ENCODE results near the gene EPAS1. TPM values are rescaled to one million over a fixed set of nuclear protein-coding genes. Genes with fewer than 3 reads are reported as not detected.
A peak's percentile ranks its signal among the peaks of the same experiment; 100 is the strongest.

Gene EPAS1
- total and polyA plus RNA-seq, 4 donors, result 26.2 to 193 (median 61.1) TPM

DNA sequence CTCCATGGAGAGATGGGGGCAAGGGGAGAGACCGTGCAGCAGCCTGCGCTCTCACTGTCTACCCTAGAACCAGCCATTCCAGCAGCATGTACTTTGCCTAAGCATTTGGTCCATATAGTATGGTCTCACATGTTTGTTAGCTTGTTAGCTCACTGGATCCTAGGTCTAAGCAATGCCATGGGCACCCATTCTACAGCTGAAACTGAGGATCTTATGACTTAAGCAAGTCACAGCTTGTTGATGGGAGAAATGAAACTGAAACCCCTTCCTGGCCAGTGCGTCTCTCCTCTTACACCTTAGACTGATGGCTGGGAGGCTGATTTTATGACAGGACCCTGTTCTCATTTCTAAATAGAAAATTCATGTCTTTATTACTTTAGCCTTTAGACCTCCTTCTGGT lies 90.1 kb downstream of the EPAS1 start:
- Histone ChIP-seq H3K27me3 (ENCODE audit: control insufficient read depth in 4 of 4, insufficient read depth in 4 of 4, low read length in 3 of 4) (no peaks in the 10 kb centered on the region), H3K4me1 (ENCODE audit: control insufficient read depth in 4 of 4, insufficient read depth in 4 of 4, low read length in 3 of 4) (peaks cover 0 to 3% (median 0%) of the 10 kb centered on the region in 4 donors), H3K9ac (ENCODE audit: low read depth in 1 of 2, low read length in 2 of 2) (no peak overlapping the region), H3K9me3 (ENCODE audit: control insufficient read depth in 4 of 4, low read length in 3 of 4) (no peaks in the 10 kb centered on the region), H3K36me3 (ENCODE audit: control insufficient read depth in 4 of 4, insufficient read depth in 3 of 4, low read depth in 1 of 4, low read length in 3 of 4) (peaks cover 14 to 52% (median 46%) of the 10 kb centered on the region in 4 donors), H3K27ac (ENCODE audit: low read depth in 1 of 2, low read length in 2 of 2) (peak overlapping the region in 1 of 2 donors; percentile 19), H3K4me3 (ENCODE audit: low read depth in 1 of 3, low read length in 3 of 3) (no peak overlapping the region)
- WGBS, result 81% methylated on average over 3 of the region's 3 CpGs
- DNase-seq (ENCODE audit: low spot score), result no peak
- TF ChIP-seq SP1 (IDR thresholded peaks at IDR 0.05) (no peak), FOXA2 (IDR thresholded peaks at IDR 0.05) (no peak), FOXA1 (IDR thresholded peaks at IDR 0.05) (no peak), TAF1 (conservative IDR thresholded peaks at IDR 0.05) (no peak), HNF4G (IDR thresholded peaks at IDR 0.05) (no peak)
- TF ChIP-seq, protein P1, sequence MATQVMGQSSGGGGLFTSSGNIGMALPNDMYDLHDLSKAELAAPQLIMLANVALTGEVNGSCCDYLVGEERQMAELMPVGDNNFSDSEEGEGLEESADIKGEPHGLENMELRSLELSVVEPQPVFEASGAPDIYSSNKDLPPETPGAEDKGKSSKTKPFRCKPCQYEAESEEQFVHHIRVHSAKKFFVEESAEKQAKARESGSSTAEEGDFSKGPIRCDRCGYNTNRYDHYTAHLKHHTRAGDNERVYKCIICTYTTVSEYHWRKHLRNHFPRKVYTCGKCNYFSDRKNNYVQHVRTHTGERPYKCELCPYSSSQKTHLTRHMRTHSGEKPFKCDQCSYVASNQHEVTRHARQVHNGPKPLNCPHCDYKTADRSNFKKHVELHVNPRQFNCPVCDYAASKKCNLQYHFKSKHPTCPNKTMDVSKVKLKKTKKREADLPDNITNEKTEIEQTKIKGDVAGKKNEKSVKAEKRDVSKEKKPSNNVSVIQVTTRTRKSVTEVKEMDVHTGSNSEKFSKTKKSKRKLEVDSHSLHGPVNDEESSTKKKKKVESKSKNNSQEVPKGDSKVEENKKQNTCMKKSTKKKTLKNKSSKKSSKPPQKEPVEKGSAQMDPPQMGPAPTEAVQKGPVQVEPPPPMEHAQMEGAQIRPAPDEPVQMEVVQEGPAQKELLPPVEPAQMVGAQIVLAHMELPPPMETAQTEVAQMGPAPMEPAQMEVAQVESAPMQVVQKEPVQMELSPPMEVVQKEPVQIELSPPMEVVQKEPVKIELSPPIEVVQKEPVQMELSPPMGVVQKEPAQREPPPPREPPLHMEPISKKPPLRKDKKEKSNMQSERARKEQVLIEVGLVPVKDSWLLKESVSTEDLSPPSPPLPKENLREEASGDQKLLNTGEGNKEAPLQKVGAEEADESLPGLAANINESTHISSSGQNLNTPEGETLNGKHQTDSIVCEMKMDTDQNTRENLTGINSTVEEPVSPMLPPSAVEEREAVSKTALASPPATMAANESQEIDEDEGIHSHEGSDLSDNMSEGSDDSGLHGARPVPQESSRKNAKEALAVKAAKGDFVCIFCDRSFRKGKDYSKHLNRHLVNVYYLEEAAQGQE (IDR thresholded peaks at IDR 0.05), result no peak

DNA sequence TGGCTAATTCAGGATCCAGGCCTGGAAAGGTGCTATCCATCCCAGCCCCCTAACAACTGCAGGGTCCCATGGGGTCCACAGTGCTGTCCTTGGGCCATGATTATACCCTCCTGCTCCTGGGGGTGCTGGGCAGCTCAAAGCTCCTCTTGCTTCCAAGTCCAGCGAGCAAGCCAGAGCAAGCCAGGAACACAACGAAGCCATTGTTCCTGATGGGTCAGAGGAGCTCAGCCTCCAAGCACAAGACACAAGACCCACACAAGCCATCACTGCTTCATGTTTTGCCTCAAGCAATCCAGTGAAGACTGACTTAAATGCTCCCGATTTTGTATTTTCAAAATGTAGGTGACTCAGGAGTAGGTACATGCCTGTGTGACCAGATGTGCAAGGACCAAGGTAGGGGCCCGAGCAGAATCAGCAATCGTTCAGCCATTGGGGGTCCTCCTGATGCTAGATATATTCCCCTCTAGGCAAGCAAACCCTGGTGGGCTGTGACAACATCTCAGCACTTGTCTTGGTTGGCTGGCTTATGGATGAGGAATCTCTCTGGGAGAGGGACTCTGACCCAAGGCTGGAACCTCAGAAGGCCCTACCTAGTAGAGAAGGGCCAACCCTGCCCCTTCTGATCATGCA lies 90.8 kb downstream of the EPAS1 start:
- no peak for DNase-seq (ENCODE audit: low spot score)
- H3K36me3 ChIP-seq (ENCODE audit: control insufficient read depth in 4 of 4, insufficient read depth in 3 of 4, low read depth in 1 of 4, low read length in 3 of 4), result peaks cover 14 to 44% (median 39%) of the 10 kb centered on the region in 4 donors
- H3K27me3 ChIP-seq (ENCODE audit: control insufficient read depth in 4 of 4, insufficient read depth in 4 of 4, low read length in 3 of 4), result no peaks in the 10 kb centered on the region
- no peaks in the 10 kb centered on the region for H3K9me3 ChIP-seq (ENCODE audit: control insufficient read depth in 4 of 4, low read length in 3 of 4)
- TF ChIP-seq, protein P2, sequence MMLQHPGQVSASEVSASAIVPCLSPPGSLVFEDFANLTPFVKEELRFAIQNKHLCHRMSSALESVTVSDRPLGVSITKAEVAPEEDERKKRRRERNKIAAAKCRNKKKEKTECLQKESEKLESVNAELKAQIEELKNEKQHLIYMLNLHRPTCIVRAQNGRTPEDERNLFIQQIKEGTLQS (IDR thresholded peaks at IDR 0.05), result no peak
- TF ChIP-seq SP1 (IDR thresholded peaks at IDR 0.05), result no peak
- no peak for TF ChIP-seq JUND (IDR thresholded peaks at IDR 0.05)
- TF ChIP-seq RAD21 (IDR thresholded peaks at IDR 0.05), result no peak
- TF ChIP-seq, protein P1 (IDR thresholded peaks at IDR 0.05), result no peak
- TF ChIP-seq, protein P3, sequence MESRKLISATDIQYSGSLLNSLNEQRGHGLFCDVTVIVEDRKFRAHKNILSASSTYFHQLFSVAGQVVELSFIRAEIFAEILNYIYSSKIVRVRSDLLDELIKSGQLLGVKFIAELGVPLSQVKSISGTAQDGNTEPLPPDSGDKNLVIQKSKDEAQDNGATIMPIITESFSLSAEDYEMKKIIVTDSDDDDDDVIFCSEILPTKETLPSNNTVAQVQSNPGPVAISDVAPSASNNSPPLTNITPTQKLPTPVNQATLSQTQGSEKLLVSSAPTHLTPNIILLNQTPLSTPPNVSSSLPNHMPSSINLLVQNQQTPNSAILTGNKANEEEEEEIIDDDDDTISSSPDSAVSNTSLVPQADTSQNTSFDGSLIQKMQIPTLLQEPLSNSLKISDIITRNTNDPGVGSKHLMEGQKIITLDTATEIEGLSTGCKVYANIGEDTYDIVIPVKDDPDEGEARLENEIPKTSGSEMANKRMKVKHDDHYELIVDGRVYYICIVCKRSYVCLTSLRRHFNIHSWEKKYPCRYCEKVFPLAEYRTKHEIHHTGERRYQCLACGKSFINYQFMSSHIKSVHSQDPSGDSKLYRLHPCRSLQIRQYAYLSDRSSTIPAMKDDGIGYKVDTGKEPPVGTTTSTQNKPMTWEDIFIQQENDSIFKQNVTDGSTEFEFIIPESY (IDR thresholded peaks at IDR 0.05), result no peak
- TF ChIP-seq TAF1 (conservative IDR thresholded peaks at IDR 0.05), result no peak
- no peak for TF ChIP-seq EGR1 (IDR thresholded peaks at IDR 0.05; ENCODE audit: low read depth in 2 of 2)
- no peak for TF ChIP-seq FOXA2 (IDR thresholded peaks at IDR 0.05)
- no peak for TF ChIP-seq FOXA1 (IDR thresholded peaks at IDR 0.05)
- TF ChIP-seq, protein P4, sequence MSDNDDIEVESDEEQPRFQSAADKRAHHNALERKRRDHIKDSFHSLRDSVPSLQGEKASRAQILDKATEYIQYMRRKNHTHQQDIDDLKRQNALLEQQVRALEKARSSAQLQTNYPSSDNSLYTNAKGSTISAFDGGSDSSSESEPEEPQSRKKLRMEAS (IDR thresholded peaks at IDR 0.05), result no peak
- no peak for TF ChIP-seq GABPA (IDR thresholded peaks at IDR 0.05 in 1 of 2, conservative IDR thresholded peaks at IDR 0.05 in 1 of 2)
- TF ChIP-seq HNF4A (conservative IDR thresholded peaks at IDR 0.05), result no peak
- no peak for TF ChIP-seq HNF4G (IDR thresholded peaks at IDR 0.05)
- no peak for TF ChIP-seq NR2F2 (IDR thresholded peaks at IDR 0.05)
- no peak for TF ChIP-seq RXRA (IDR thresholded peaks at IDR 0.05)
- TF ChIP-seq YY1 (IDR thresholded peaks at IDR 0.05), result no peak
- TF ChIP-seq, protein P5, sequence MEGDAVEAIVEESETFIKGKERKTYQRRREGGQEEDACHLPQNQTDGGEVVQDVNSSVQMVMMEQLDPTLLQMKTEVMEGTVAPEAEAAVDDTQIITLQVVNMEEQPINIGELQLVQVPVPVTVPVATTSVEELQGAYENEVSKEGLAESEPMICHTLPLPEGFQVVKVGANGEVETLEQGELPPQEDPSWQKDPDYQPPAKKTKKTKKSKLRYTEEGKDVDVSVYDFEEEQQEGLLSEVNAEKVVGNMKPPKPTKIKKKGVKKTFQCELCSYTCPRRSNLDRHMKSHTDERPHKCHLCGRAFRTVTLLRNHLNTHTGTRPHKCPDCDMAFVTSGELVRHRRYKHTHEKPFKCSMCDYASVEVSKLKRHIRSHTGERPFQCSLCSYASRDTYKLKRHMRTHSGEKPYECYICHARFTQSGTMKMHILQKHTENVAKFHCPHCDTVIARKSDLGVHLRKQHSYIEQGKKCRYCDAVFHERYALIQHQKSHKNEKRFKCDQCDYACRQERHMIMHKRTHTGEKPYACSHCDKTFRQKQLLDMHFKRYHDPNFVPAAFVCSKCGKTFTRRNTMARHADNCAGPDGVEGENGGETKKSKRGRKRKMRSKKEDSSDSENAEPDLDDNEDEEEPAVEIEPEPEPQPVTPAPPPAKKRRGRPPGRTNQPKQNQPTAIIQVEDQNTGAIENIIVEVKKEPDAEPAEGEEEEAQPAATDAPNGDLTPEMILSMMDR (IDR thresholded peaks at IDR 0.05; ENCODE audit: low read depth, low read length, missing input control), result no peak
- H3K4me3 ChIP-seq (ENCODE audit: low read depth in 1 of 3, low read length in 3 of 3), result no peak overlapping the region
- 95% methylated on average over 5 of the region's 5 CpGs for WGBS
- H3K4me1 ChIP-seq (ENCODE audit: control insufficient read depth in 4 of 4, insufficient read depth in 4 of 4, low read length in 3 of 4), result peaks cover 0 to 3% (median 0%) of the 10 kb centered on the region in 4 donors
- no peak overlapping the region for H3K9ac ChIP-seq (ENCODE audit: low read depth in 1 of 2, low read length in 2 of 2)
- H3K27ac ChIP-seq (ENCODE audit: low read depth in 1 of 2, low read length in 2 of 2), result peak overlapping the region in 1 of 2 donors; percentile 56

Data from liver (tissue), 9 donors.